ENCODE measurements around the gene USH2A.

GRCh38 chr1:215645182-215645581, 778.1 kb downstream of the USH2A start:
- TF ChIP-seq, protein P1, sequence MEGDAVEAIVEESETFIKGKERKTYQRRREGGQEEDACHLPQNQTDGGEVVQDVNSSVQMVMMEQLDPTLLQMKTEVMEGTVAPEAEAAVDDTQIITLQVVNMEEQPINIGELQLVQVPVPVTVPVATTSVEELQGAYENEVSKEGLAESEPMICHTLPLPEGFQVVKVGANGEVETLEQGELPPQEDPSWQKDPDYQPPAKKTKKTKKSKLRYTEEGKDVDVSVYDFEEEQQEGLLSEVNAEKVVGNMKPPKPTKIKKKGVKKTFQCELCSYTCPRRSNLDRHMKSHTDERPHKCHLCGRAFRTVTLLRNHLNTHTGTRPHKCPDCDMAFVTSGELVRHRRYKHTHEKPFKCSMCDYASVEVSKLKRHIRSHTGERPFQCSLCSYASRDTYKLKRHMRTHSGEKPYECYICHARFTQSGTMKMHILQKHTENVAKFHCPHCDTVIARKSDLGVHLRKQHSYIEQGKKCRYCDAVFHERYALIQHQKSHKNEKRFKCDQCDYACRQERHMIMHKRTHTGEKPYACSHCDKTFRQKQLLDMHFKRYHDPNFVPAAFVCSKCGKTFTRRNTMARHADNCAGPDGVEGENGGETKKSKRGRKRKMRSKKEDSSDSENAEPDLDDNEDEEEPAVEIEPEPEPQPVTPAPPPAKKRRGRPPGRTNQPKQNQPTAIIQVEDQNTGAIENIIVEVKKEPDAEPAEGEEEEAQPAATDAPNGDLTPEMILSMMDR (IDR thresholded peaks at IDR 0.05): no peak
- TF ChIP-seq SIN3A (IDR thresholded peaks at IDR 0.05; ENCODE audit: borderline replicate concordance, low read depth, low read length) (no peak), NRF1 (IDR thresholded peaks at IDR 0.05; ENCODE audit: low read depth, low read length) (no peak), REST (IDR thresholded peaks at IDR 0.05; ENCODE audit: low read depth, low read length) (no peak), MXI1 (IDR thresholded peaks at IDR 0.05; ENCODE audit: low read depth, low read length) (no peak), EZH2phosphoT487 (IDR thresholded peaks at IDR 0.05; ENCODE audit: borderline replicate concordance, low read depth) (no peak), RAD21 (IDR thresholded peaks at IDR 0.05; ENCODE audit: low read length) (no peak), POLR2AphosphoS5 (IDR thresholded peaks at IDR 0.05; ENCODE audit: low read depth, low read length) (no peak), RFX5 (IDR thresholded peaks at IDR 0.05; ENCODE audit: low read length) (no peak)
- TF ChIP-seq, protein P2, sequence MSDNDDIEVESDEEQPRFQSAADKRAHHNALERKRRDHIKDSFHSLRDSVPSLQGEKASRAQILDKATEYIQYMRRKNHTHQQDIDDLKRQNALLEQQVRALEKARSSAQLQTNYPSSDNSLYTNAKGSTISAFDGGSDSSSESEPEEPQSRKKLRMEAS (IDR thresholded peaks at IDR 0.05; ENCODE audit: low read depth): no peak
